Epithelial cell of esophagus (primary cell): ENCODE results near the gene NLK.
"Not testable (repeated sequence)": the region's sequence is repeated elsewhere in the genome, so short reads cannot be mapped to it uniquely, and the experiment has no call there.

Experiments
- DNase-seq: peaks from one replicate; pipeline ENCODE4 v3.0.0; 2010; ENCODE audit warnings: low read depth
- H3K4me3 ChIP-seq: 2 replicates; pipeline ENCODE4 v1.5.1; 2011; ENCODE audit warnings: mild to moderate bottlenecking, low read length, control low read depth
- CTCF ChIP-seq: IDR thresholded peaks from 2 replicates; pipeline ENCODE4 v1.5.1; 2011; ENCODE audit warnings: low read depth, mild to moderate bottlenecking, low read length, control low read depth, inconsistent platforms; ENCODE audit not compliant: insufficient read depth; ENCODE audit errors: missing control alignments

The NLK gene

GRCh38 chr17:28020515-28020914 is 22.0 kb upstream of the NLK start:
- no peak overlapping the region for H3K4me3 ChIP-seq
- no peak for DNase-seq
- TF ChIP-seq CTCF, result no peak

DNA sequence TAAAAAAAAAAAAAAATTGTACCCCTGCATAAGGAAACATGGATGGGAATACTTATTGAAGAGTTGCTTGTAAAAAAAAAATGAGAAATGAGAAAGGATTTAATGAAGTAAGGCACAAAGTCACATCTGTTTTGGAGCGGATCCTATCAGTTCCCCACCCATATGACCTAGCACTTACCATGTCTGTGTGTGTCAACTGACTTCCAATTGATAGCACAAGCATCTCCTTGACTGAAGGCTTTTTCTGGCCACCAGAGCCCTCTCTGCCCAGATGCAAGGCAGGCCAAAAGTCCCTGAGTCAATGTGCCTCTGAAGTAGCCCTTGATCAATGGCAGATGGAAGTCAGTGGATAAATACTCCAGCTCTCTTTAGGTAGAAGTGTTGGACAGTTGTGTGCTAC is 13.4 kb upstream of the NLK start:
- DNase-seq, result no peak
- no peak overlapping the region for H3K4me3 ChIP-seq
- TF ChIP-seq CTCF, result no peak

GRCh38 chr17:28030386-28030785 is 12.1 kb upstream of the NLK start:
- no peak for TF ChIP-seq CTCF
- no peak for DNase-seq
- H3K4me3 ChIP-seq, result no peak overlapping the region

- H3K4me3 ChIP-seq, result no peak overlapping the region
- no peak for TF ChIP-seq CTCF
- DNase-seq, result no peak
These were observed 11.3 kb upstream of the NLK start for GRCh38 chr17:28031174-28031573.

GRCh38 chr17:28033972-28034714 is 8.3 kb upstream of the NLK start:
- TF ChIP-seq CTCF, result no peak
- peak; percentile 87 for DNase-seq
- no peak overlapping the region for H3K4me3 ChIP-seq

DNA sequence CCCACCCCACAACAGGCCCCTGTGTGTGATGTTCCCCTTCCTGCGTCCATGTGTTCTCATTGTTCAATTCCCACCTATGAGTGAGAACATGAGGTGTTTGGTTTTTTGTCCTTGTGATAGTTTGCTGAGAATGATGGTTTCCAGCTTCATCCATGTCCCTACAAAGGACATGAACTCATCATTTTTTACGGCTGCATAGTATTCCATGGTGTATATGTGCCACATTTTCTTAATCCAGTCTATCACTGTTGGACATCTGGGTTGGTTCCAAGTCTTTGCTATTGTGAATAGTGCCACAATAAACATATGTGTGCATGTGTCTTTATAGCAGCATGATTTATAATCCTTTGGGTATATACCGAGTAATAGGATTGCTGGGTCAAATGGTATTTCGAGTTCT is 7.0 kb upstream of the NLK start:
- H3K4me3 ChIP-seq, DNase-seq: not testable (repeated sequence)

GRCh38 chr17:28035884-28036283 is 6.6 kb upstream of the NLK start:
- not testable (repeated sequence) for DNase-seq, H3K4me3 ChIP-seq

- DNase-seq, result peak; percentile 62
- no peak for TF ChIP-seq CTCF
- no peak overlapping the region for H3K4me3 ChIP-seq
These were observed 3.7 kb upstream of the NLK start for GRCh38 chr17:28038802-28039201.
